Esophagus squamous epithelium (tissue), 5 donors: ENCODE measurements around the gene SPRR1B. TPM values are rescaled to one million over a fixed set of nuclear protein-coding genes. Genes with fewer than 3 reads are reported as not detected.
A peak's percentile ranks its signal among the peaks of the same experiment; 100 is the strongest.

Source experiments
- DNase-seq: peaks from one replicate; lab custom pipeline; 2025; lab: John Stamatoyannopoulos, UW
- H3K27ac ChIP-seq, 4 donors: fragments of 200-600 bp; sonication (generic); one replicate each; pipeline ENCODE4 v1.5.1; 2016 to 2019; ENCODE audit warnings: mild to moderate bottlenecking in 1 of 4
- H3K27me3 ChIP-seq, 4 donors: fragments of 200-600 bp; sonication (generic); 1 replicate in 3 of 4; 2 replicates in 1 of 4; pipeline versions ENCODE4 v1.5.1 to v1.6.0; 2017 to 2021; ENCODE audit warnings: antibody characterized with exemption in 1 of 4
- H3K36me3 ChIP-seq, 3 donors: fragments of 200-600 bp; sonication (generic); one replicate each; pipeline ENCODE4 v1.5.1; 2016 to 2019
- H3K4me1 ChIP-seq, 3 donors: fragments of 200-600 bp; sonication (generic); one replicate each; pipeline ENCODE4 v1.5.1; 2017 to 2019
- H3K4me3 ChIP-seq, 4 donors: fragments of 200-600 bp; sonication (generic); 1 replicate in 3 of 4; 2 replicates in 1 of 4; pipeline ENCODE4 v1.5.1; 2016 to 2019; ENCODE audit warnings: mild to moderate bottlenecking in 2 of 4, moderate library complexity in 1 of 4
- H3K9me3 ChIP-seq, 3 donors: fragments of 200-600 bp; sonication (generic); one replicate each; pipeline ENCODE4 v1.5.1; 2016 to 2019
- CTCF ChIP-seq, 6 experiments: fragments of 450-650 bp in 4 of 6; fragments of 200-600 bp in 2 of 6; sonication (generic) in 2 of 6; IDR thresholded peaks; one replicate each; pipeline ENCODE4 v1.5.1; 2016 to 2019; ENCODE audit warnings: antibody characterized with exemption in 6 of 6, mild to moderate bottlenecking in 4 of 6, moderate library complexity in 4 of 6
- POLR2A ChIP-seq, 4 donors: fragments of 450-650 bp; IDR thresholded peaks; one replicate each; pipeline ENCODE4 v1.6.1; 2017; ENCODE audit warnings: antibody characterized with exemption in 4 of 4, mild to moderate bottlenecking in 4 of 4, moderate library complexity in 3 of 4
- WGBS, 2 donors: methylation state at CpG; one replicate each; pipeline ENCODE4 v1.1.5; 2018; 5-methylcytosine and 5-hydroxymethylcytosine counted together
- intact Hi-C: fragments of 100-400 bp; cut with DNase I; formaldehyde crosslinking; loops from one replicate; pipeline ENCODE4 v1.15.0; 2022
- total RNA-seq, 4 donors: library from RNA; depleted of rRNA; stranded (reverse); fragments of >200 nt; gene quantifications; one replicate each; pipeline ENCODE4 v1.1.0, GENCODE V29; 2016
- donor health status: DM: yes; HTN: yes; CAD: no.

SPRR1B gene
- 1,000 to 10,000 TPM in 1 of 4 donors, 100 to 1,000 TPM in 3; 102 to 3,090 (median 871) TPM for total RNA-seq

GRCh38 chr1:153030895-153031294 lies at the start of gene SPRR1B:
SPRR1B (plus strand) TSS chr1:153031203; CDS start chr1:153032346, 1,143 bp downstream.
- Histone ChIP-seq H3K4me1 (peaks cover 0 to 39% (median 4%) of the 10 kb centered on the region in 3 donors), H3K9me3 (no peaks in the 10 kb centered on the region), H3K4me3 (peak within 1 kb of the TSS in 3 of 4 donors; percentile 8 to 41 (median 24)), H3K27ac (peak within 1 kb of the TSS; percentile 55 to 67 (median 58)), H3K36me3 (no peaks in the 10 kb centered on the region), H3K27me3 (no peaks in the 10 kb centered on the region)
- TF ChIP-seq POLR2A (IDR thresholded peaks at IDR 0.05), result no peak
- TF ChIP-seq CTCF (IDR thresholded peaks at IDR 0.05), result no peak
- no peak for DNase-seq
- intact Hi-C loops, result no loop called here

- no peak overlapping the region for H3K4me3 ChIP-seq
- 71 to 87% methylated on average over 4 of the region's 4 CpGs for WGBS, 2 donors
- no peaks in the 10 kb centered on the region for H3K9me3 ChIP-seq
- TF ChIP-seq CTCF (IDR thresholded peaks at IDR 0.05), result no peak
- no peak for TF ChIP-seq POLR2A (IDR thresholded peaks at IDR 0.05)
- H3K27ac ChIP-seq, result peak overlapping the region in 3 of 4 donors; percentile 59 to 79 (median 76)
- no peak for DNase-seq
- peaks cover 0 to 5% (median 0%) of the 10 kb centered on the region in 4 donors for H3K27me3 ChIP-seq
- H3K4me1 ChIP-seq, result peaks cover 0 to 34% (median 9%) of the 10 kb centered on the region in 3 donors
- H3K36me3 ChIP-seq, result no peaks in the 10 kb centered on the region
- intact Hi-C loops, result no loop called here
These were observed 48.9 kb upstream of the SPRR1B start for GRCh38 chr1:152982076-152982475.

GRCh38 chr1:152983234-152983633 lies 47.8 kb upstream of the SPRR1B start:
- Histone ChIP-seq H3K9me3 (no peaks in the 10 kb centered on the region), H3K4me1 (peaks cover 0 to 34% (median 9%) of the 10 kb centered on the region in 3 donors), H3K4me3 (no peak overlapping the region), H3K27me3 (peaks cover 0 to 5% (median 0%) of the 10 kb centered on the region in 4 donors), H3K36me3 (no peaks in the 10 kb centered on the region), H3K27ac (peak overlapping the region in 3 of 4 donors; percentile 59 to 79 (median 76))
- no peak for DNase-seq
- intact Hi-C loops, result no loop called here
- TF ChIP-seq POLR2A (IDR thresholded peaks at IDR 0.05) (no peak), CTCF (IDR thresholded peaks at IDR 0.05) (no peak)

- peak in 1 of 4 donors; percentile 30 for TF ChIP-seq POLR2A (IDR thresholded peaks at IDR 0.05)
- no peak for TF ChIP-seq CTCF (IDR thresholded peaks at IDR 0.05)
- Histone ChIP-seq H3K36me3 (no peaks in the 10 kb centered on the region), H3K4me3 (peak within 1 kb of the TSS; percentile 6 to 32 (median 20)), H3K27ac (peak within 1 kb of the TSS in 3 of 4 donors; percentile 59 to 79 (median 76)), H3K27me3 (peaks cover 0 to 5% (median 0%) of the 10 kb centered on the region in 4 donors), H3K4me1 (peaks cover 0 to 34% (median 9%) of the 10 kb centered on the region in 3 donors), H3K9me3 (no peaks in the 10 kb centered on the region)
- no peak for DNase-seq
- intact Hi-C loops, result no loop called here
- 32 to 54% methylated on average over 3 of the region's 3 CpGs for WGBS, 2 donors
These were observed 47.3 kb upstream of the SPRR1B start, which contains the start of gene SPRR1A for GRCh38 chr1:152983743-152984142. SPRR1A (plus strand) TSS chr1:152984081; CDS start chr1:152985231, 1,150 bp downstream.

- Histone ChIP-seq H3K27ac (no peak overlapping the region), H3K9me3 (no peaks in the 10 kb centered on the region), H3K27me3 (peaks cover 0 to 5% (median 0%) of the 10 kb centered on the region in 4 donors), H3K36me3 (no peaks in the 10 kb centered on the region), H3K4me3 (no peak overlapping the region), H3K4me1 (peaks cover 0 to 21% (median 3%) of the 10 kb centered on the region in 3 donors)
- WGBS, 2 donors, result 81 to 94% methylated on average over 2 of the region's 2 CpGs
- TF ChIP-seq POLR2A (IDR thresholded peaks at IDR 0.05) (no peak), CTCF (IDR thresholded peaks at IDR 0.05) (no peak)
- no peak for DNase-seq
- intact Hi-C loops, result no loop called here
These were observed 44.4 kb upstream of the SPRR1B start for GRCh38 chr1:152986578-152986977.
